HFFc6 (cell line): ENCODE results near the gene CCDC38. TPM values are rescaled to one million over a fixed set of nuclear protein-coding genes. Genes with fewer than 3 reads are reported as not detected.

Experiments
- DNase-seq: peaks from one replicate; pipeline ENCODE4 v3.0.0-alpha.2; 2018
- H3K27ac Mint-ChIP-seq: 2 replicates; pipeline ENCODE4 v1.8.0; 2020; ENCODE audit warnings: mild to moderate bottlenecking, mixed read lengths
- H3K27me3 Mint-ChIP-seq: 2 replicates; pipeline ENCODE4 v1.8.0; 2021; ENCODE audit warnings: mild to moderate bottlenecking, moderate library complexity, mixed read lengths; ENCODE audit not compliant: insufficient read depth
- H3K36me3 Mint-ChIP-seq: 2 replicates; pipeline ENCODE4 v1.8.0; 2021; ENCODE audit warnings: low read depth, mixed read lengths
- H3K4me1 Mint-ChIP-seq: 2 replicates; pipeline ENCODE4 v1.8.0; 2020; ENCODE audit warnings: low read depth, mixed read lengths
- H3K4me3 Mint-ChIP-seq: 2 replicates; pipeline ENCODE4 v1.8.0; 2020; ENCODE audit warnings: mild to moderate bottlenecking, moderate library complexity, mixed read lengths
- H3K9me3 Mint-ChIP-seq: 2 replicates; pipeline ENCODE4 v1.8.0; 2020; ENCODE audit warnings: mild to moderate bottlenecking, mixed read lengths
- CTCF ChIP-seq: fragments of 200-600 bp; sonication (generic); IDR thresholded peaks from 2 replicates; pipeline ENCODE4 v1.5.0; 2021; ENCODE audit warnings: antibody characterized with exemption, mild to moderate bottlenecking
- total RNA-seq, 6 experiments: library from RNA; stranded (reverse); fragmentation: NEBNext Ultra II Directional; extraction: Animal tissue kit (Norgen Biotek cat#: 25700); gene quantifications; 2 replicates in 1 of 6; 3 replicates in 5 of 6; pipeline ENCODE4 v1.2.3, GENCODE V29; 2021

Gene CCDC38
- total RNA-seq, 6 experiments from 2014 or later = not detected

GRCh38 chr12:95820096-95820703, 122.2 kb downstream of the CCDC38 start:
- Mint-ChIP-seq H3K9me3 (no peaks in the 10 kb centered on the region), H3K4me1 (no peaks in the 10 kb centered on the region), H3K27me3 (peaks cover 12% of the 10 kb centered on the region; the same call in 1 of the 2 replicates), H3K36me3 (no peaks in the 10 kb centered on the region), H3K27ac (no peak overlapping the region), H3K4me3 (no peak overlapping the region)
- peak; percentile 62 for DNase-seq
- TF ChIP-seq CTCF = peak; percentile 87

Other genes starting within 250 kb of the CCDC38 start
- 100 to 1,000 TPM in 3 of 6 experiments, 10 to 100 TPM in 3; 51.3 to 117 (median 101) TPM for gene NTN4, start 151.8 kb downstream of the CCDC38 start, total RNA-seq
- gene SNRPF, start 83.7 kb downstream of the CCDC38 start, total RNA-seq = 10 to 100 TPM; 24.2 to 31.9 (median 27.8) TPM
- gene AMDHD1, start 717 bp upstream of the CCDC38 start, total RNA-seq = under 1 TPM in 2 of 6 experiments, not detected in 4; 0.09 to 0.52 TPM
- not detected for gene HAL, start 53.7 kb upstream of the CCDC38 start, total RNA-seq
- gene LTA4H, start 93.0 kb upstream of the CCDC38 start, total RNA-seq = 10 to 100 TPM; 50.2 to 59.0 (median 51.6) TPM